Stomach (tissue), 4 donors: Measurements from ENCODE around the gene DPYSL3.

Experiments
- POLR2A ChIP-seq, 4 donors: fragments of 450-650 bp; IDR thresholded peaks; one replicate each; pipeline ENCODE4 v1.6.1; 2016; ENCODE audit warnings: antibody characterized with exemption in 4 of 4, control low read depth in 2 of 4, mild to moderate bottlenecking in 1 of 4, moderate library complexity in 1 of 4
- POLR2AphosphoS5 ChIP-seq, 3 donors: sonication (generic); formaldehyde crosslinking; IDR thresholded peaks; one replicate each; pipeline ENCODE4 v1.6.1; 2016; ENCODE audit warnings: antibody characterized with exemption in 3 of 3
- TF ChIP-seq, protein P1 (sequence below), 7 experiments: fragments of 450-650 bp in 4 of 7; fragments of 200-600 bp in 3 of 7; sonication (generic) in 3 of 7; IDR thresholded peaks; one replicate each; pipeline ENCODE4 v1.5.1; 2016 to 2019; ENCODE audit warnings: antibody characterized with exemption in 7 of 7, control low read depth in 2 of 7, mild to moderate bottlenecking in 1 of 7

DNA sequence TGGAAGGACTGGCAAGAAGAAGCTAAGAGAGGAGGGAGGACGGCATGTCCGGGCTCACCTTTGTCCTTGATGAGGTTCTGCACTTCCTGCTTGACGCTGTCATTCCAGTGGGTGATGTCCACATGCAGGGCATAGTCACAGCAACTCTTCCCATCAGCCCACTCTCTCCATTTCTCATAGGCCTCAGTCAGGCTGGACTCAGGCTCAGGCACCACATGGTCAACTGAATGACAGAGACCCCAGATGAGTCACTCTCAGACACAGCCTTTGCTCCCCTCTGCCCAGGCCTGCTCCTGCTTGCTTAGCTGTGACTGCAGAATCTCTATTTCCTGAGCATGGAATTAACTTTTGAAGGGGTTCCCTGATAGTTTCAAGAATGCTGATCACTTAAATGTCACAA is 94.2 kb downstream of the DPYSL3 start:
- no peak for TF ChIP-seq POLR2A (IDR thresholded peaks at IDR 0.05)
- TF ChIP-seq, protein P1, sequence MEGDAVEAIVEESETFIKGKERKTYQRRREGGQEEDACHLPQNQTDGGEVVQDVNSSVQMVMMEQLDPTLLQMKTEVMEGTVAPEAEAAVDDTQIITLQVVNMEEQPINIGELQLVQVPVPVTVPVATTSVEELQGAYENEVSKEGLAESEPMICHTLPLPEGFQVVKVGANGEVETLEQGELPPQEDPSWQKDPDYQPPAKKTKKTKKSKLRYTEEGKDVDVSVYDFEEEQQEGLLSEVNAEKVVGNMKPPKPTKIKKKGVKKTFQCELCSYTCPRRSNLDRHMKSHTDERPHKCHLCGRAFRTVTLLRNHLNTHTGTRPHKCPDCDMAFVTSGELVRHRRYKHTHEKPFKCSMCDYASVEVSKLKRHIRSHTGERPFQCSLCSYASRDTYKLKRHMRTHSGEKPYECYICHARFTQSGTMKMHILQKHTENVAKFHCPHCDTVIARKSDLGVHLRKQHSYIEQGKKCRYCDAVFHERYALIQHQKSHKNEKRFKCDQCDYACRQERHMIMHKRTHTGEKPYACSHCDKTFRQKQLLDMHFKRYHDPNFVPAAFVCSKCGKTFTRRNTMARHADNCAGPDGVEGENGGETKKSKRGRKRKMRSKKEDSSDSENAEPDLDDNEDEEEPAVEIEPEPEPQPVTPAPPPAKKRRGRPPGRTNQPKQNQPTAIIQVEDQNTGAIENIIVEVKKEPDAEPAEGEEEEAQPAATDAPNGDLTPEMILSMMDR (IDR thresholded peaks at IDR 0.05): no peak
- TF ChIP-seq POLR2AphosphoS5 (IDR thresholded peaks at IDR 0.05): no peak
